ENCODE results near the gene MEIS2. TPM values are rescaled to one million over a fixed set of nuclear protein-coding genes. Genes with fewer than 3 reads are reported as not detected.

The MEIS2 gene
- total RNA-seq, 1 donor from 2014 or later = 6.7 TPM

GRCh38 chr15:37088436-37088835 is 11.9 kb downstream of the MEIS2 start:
- no peak for DNase-seq (ENCODE audit: low read depth)
- Histone ChIP-seq H3K36me3 (ENCODE audit: control insufficient read depth, insufficient read depth, low read length) (no peaks in the 10 kb centered on the region), H3K27me3 (ENCODE audit: control insufficient read depth, insufficient read depth, low read length) (no peaks in the 10 kb centered on the region), H3K4me3 (ENCODE audit: low read depth, low read length) (no peak overlapping the region)
- no peak for TF ChIP-seq CTCF (IDR thresholded peaks at IDR 0.05; ENCODE audit: insufficient read depth, low read length, poor library complexity, severe bottlenecking)

- H3K27me3 ChIP-seq (ENCODE audit: control insufficient read depth, insufficient read depth, low read length) = no peaks in the 10 kb centered on the region
- no peak overlapping the region for H3K4me3 ChIP-seq (ENCODE audit: low read depth, low read length)
- TF ChIP-seq CTCF (IDR thresholded peaks at IDR 0.05; ENCODE audit: insufficient read depth, low read length, poor library complexity, severe bottlenecking) = no peak
- no peak for DNase-seq (ENCODE audit: low read depth)
- no peaks in the 10 kb centered on the region for H3K36me3 ChIP-seq (ENCODE audit: control insufficient read depth, insufficient read depth, low read length)
These were observed 13.2 kb downstream of the MEIS2 start for GRCh38 chr15:37087131-37087588.

GRCh38 chr15:37086521-37086920 is 13.8 kb downstream of the MEIS2 start:
- TF ChIP-seq CTCF (IDR thresholded peaks at IDR 0.05; ENCODE audit: insufficient read depth, low read length, poor library complexity, severe bottlenecking) = no peak
- H3K4me3 ChIP-seq (ENCODE audit: low read depth, low read length) = no peak overlapping the region
- H3K36me3 ChIP-seq (ENCODE audit: control insufficient read depth, insufficient read depth, low read length) = no peaks in the 10 kb centered on the region
- DNase-seq (ENCODE audit: low read depth) = no peak
- H3K27me3 ChIP-seq (ENCODE audit: control insufficient read depth, insufficient read depth, low read length) = no peaks in the 10 kb centered on the region

GRCh38 chr15:37086120-37086519 is 14.2 kb downstream of the MEIS2 start:
- no peaks in the 10 kb centered on the region for H3K27me3 ChIP-seq (ENCODE audit: control insufficient read depth, insufficient read depth, low read length)
- DNase-seq (ENCODE audit: low read depth) = no peak
- TF ChIP-seq CTCF (IDR thresholded peaks at IDR 0.05; ENCODE audit: insufficient read depth, low read length, poor library complexity, severe bottlenecking) = no peak
- no peak overlapping the region for H3K4me3 ChIP-seq (ENCODE audit: low read depth, low read length)
- no peaks in the 10 kb centered on the region for H3K36me3 ChIP-seq (ENCODE audit: control insufficient read depth, insufficient read depth, low read length)

GRCh38 chr15:37084602-37085001 is 15.7 kb downstream of the MEIS2 start:
- no peak for TF ChIP-seq CTCF (IDR thresholded peaks at IDR 0.05; ENCODE audit: insufficient read depth, low read length, poor library complexity, severe bottlenecking)
- H3K36me3 ChIP-seq (ENCODE audit: control insufficient read depth, insufficient read depth, low read length) = no peaks in the 10 kb centered on the region
- no peak for DNase-seq (ENCODE audit: low read depth)
- no peak overlapping the region for H3K4me3 ChIP-seq (ENCODE audit: low read depth, low read length)
- no peaks in the 10 kb centered on the region for H3K27me3 ChIP-seq (ENCODE audit: control insufficient read depth, insufficient read depth, low read length)

- Histone ChIP-seq H3K4me3 (ENCODE audit: low read depth, low read length) (no peak overlapping the region), H3K36me3 (ENCODE audit: control insufficient read depth, insufficient read depth, low read length) (no peaks in the 10 kb centered on the region), H3K27me3 (ENCODE audit: control insufficient read depth, insufficient read depth, low read length) (no peaks in the 10 kb centered on the region)
- TF ChIP-seq CTCF (IDR thresholded peaks at IDR 0.05; ENCODE audit: insufficient read depth, low read length, poor library complexity, severe bottlenecking) = no peak
- no peak for DNase-seq (ENCODE audit: low read depth)
These were observed 16.7 kb downstream of the MEIS2 start for GRCh38 chr15:37083610-37084009.

All from kidney epithelial cell (primary cell).